OCI-LY1 (cell line): ENCODE data around the gene TSPAN19.

ENCODE experiments used
- CTCF ChIP-seq: fragments of 200-600 bp; sonication (generic), shearing (Covaris generic); IDR thresholded peaks from 2 replicates; pipeline ENCODE4 v1.5.1; 2017; ENCODE audit warnings: mild to moderate bottlenecking, antibody characterized with exemption, low read length, moderate library complexity, mixed read lengths
- EZH2 ChIP-seq: fragments of 200-600 bp; sonication (generic), shearing (Covaris generic); IDR thresholded peaks from 2 replicates; pipeline ENCODE4 v1.8.0; 2017; ENCODE audit warnings: borderline replicate concordance, mixed run types, mild to moderate bottlenecking, antibody characterized with exemption, low read length, moderate library complexity, mixed read lengths

- no peak for TF ChIP-seq CTCF
- no peak for TF ChIP-seq EZH2
Observed at GRCh38 chr12:85000729-85001128, 35.3 kb downstream of the TSPAN19 start.
